ENCODE data around the gene TMEM200B.
"Not testable (repeated sequence)": the region's sequence is repeated elsewhere in the genome, so short reads cannot be mapped to it uniquely, and the experiment has no call there.

The TMEM200B gene

GRCh38 chr1:29136391-29136915 is 12.8 kb upstream of the TMEM200B start:
- in situ Hi-C loops (cut with MboI; ENCODE audit: low sequenced_read_pairs), result no loop called here

DNA sequence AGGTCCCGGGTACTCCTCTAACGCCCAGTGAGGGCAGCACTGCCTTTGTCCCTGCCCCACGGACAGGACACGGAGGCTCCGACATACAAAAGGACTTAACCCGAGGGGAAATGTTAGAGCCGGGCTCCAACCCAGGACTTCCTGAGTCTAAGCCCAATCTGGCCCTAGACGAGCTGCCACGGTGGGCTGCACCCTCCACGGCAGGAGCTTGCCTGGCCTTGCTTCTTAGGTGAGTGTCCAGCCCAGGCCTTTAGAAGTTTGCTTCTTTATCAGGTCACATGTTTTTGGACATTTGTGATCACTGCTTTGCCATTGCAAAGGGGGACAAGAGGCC is 11.0 kb upstream of the TMEM200B start:
- in situ Hi-C loops (cut with MboI; ENCODE audit: low sequenced_read_pairs), result no loop called here

DNA sequence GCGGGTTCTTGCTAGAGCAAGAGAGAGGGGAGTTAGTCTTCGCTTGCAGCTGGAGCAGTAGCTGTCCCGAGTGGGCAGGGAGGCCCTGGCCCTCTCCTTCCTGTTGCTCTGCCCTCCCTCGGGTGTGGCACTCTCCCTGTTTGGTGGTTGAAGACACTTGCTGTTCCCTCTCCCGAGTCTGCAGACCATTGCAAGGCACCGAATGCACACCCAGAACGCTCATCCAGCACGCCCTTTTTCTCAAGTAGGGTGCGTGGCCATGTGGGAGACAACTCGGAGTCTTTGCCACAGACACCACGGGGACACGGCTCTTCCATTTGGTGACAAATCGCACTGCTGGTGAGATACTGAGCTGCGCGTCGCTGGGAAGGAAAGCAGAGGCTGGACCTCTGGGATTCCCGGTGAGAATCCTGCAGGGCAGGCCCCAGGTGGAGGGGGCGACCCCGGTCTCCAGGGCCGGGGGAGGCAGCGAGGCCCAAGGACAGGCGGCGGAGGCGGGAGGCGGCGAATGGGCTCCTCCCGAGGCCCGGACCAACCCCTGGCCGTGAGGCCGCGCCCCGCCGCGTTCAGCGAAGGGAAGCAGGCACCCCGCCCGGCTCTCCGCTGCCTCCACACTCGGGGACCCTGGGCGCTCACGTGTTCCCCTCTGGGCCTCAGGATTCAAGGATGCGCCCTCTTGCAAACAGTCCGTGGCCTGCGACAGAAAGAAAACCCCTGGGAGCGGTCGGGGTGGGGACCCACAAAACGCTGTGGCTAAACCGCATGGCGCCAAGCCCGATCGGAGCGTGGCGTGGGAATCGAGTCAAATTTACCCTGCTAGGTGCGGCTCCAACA is 10.4 kb upstream of the TMEM200B start:
- in situ Hi-C loops (cut with MboI; ENCODE audit: low sequenced_read_pairs), result no loop called here

GRCh38 chr1:29131056-29131455 is 7.4 kb upstream of the TMEM200B start:
- in situ Hi-C loops (cut with MboI; ENCODE audit: low sequenced_read_pairs), result not testable (repeated sequence)

DNA sequence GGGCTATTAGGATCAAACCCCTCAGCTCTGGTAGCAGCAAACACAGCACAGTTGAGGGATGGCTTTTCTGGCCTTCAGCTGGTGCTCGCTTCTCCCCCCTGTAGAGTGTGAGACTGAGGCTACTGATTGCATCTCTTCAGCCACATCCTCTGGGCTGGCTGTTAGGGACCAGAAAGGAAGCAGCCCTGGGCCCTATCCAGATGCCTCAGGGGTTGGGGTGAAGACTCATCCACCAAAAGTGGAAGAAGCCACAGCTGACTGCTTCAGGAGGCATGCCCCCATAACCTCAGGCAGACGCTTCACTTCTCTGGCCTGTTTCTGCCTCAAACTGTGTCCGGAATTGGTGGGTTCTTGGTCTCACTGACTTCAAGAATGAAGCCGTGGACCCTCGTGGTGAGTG is 6.2 kb upstream of the TMEM200B start:
- in situ Hi-C loops (cut with MboI; ENCODE audit: low sequenced_read_pairs), result no loop called here

GRCh38 chr1:29128739-29129138 is 5.0 kb upstream of the TMEM200B start:
- in situ Hi-C loops (cut with MboI; ENCODE audit: low sequenced_read_pairs), result no loop called here

DNA sequence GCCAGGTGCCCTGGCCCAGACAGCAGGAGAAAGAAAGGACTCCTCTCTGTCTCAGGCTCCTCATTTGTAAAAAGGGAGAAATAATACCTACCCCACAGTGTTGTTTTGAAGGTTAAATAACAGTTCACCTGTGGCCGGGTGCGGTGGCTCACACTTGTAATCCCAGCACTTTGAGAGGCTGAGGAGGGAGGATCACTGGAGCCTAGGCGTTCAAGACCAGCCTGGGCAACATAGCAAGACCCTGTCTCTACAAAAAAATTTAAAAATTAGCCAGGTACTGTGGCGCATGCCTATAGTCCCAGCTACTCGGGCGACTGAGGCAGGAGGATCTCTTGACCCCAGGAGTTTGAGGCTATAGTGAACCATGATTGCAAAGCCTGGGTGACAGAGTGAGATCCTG is 2.5 kb upstream of the TMEM200B start:
- in situ Hi-C loops (cut with MboI; ENCODE audit: low sequenced_read_pairs), result no loop called here

- in situ Hi-C loops (cut with MboI; ENCODE audit: low sequenced_read_pairs), result no loop called here
These were observed 2.1 kb upstream of the TMEM200B start for GRCh38 chr1:29125788-29126187.

GRCh38 chr1:29125237-29125641 is 1.5 kb upstream of the TMEM200B start:
- in situ Hi-C loops (cut with MboI; ENCODE audit: low sequenced_read_pairs), result no loop called here

DNA sequence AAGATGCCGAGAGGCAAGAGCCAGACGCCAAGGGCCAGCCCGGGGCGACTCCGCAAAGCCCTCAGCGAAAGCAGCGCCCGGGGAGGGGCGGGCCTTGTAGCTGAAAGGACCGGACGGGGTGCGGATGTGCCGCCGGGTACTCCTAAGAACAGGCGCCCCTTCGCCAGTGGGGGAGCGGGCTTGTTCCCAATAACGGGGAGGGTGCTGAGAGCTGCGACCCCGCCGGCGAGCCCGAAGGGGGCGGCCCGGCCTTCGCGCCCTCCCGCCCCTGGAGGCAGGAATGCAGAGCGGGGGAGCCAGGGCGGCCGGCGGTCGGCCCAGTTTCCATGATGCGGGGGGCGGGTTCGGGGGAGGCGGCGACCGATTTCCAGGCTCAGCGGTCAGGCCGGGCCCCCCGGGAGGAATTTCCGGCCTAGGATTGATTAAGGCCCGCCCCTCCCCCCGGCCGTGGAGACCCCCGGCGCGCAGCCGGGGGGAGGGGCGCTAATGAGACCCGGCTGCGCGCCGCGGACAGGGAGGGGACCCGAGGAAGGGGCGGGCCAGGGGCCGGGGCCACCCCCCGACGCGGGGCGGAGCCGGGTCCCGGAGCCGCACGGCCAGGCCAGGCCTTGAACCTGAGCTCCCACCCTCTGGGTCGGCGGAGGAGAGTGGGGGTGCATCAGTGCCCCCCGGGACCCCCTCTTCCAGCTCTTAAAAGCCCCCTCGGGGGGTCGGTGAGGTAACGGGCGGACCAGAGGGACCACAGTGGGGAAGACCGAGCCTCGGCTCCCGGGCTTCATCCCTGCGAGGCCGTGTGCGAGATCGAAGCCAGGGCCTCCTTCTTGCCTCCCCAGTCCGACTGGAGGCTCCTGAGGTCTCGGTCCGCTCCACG is 898 bp upstream of the TMEM200B start:
- in situ Hi-C loops (cut with MboI; ENCODE audit: low sequenced_read_pairs), result no loop called here

DNA sequence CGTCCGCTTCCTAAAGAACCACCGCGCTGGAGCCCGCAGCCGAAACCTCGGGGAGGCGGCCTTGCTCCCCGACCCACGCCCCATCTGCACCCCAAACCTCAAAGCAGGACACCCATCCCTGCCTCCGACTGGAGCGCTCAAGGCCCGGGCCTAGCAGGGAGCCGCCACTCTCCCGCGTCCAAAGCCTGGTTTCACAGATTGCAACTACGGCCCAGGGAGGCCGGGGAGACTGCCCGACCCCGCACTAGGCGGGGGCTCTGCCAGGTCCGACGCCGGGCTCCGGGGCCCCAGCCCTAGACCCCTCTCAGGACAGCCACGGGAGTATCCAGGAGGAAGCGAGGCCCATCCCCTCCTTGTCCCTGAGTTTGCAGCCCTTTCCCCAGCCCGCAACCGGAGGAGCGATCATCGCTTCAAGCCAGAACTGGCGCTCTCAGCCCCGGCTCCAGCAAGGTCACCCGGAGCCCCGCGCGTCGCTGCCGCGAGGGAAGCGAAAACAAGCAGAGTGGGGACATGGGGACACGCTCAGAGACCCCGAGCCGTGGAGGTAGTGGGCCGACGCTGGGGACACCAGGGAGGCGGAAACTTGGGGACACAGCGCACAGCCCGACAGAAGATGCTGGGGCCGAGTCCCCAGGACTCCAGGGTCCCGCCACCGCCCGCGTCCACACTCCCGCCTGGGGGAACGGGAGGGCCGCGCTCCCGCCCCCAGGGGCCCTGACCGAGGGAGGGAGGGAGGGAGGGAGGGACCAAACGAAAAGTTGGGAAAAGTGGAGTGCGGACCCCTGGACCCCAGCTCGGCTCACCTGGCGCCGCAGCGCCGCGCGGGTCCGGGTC is 433 bp downstream of the TMEM200B start:
- in situ Hi-C loops (cut with MboI; ENCODE audit: low sequenced_read_pairs), result no loop called here

- in situ Hi-C loops (cut with MboI; ENCODE audit: low sequenced_read_pairs), result no loop called here
These were observed 1.0 kb downstream of the TMEM200B start for GRCh38 chr1:29122682-29123052.

DNA sequence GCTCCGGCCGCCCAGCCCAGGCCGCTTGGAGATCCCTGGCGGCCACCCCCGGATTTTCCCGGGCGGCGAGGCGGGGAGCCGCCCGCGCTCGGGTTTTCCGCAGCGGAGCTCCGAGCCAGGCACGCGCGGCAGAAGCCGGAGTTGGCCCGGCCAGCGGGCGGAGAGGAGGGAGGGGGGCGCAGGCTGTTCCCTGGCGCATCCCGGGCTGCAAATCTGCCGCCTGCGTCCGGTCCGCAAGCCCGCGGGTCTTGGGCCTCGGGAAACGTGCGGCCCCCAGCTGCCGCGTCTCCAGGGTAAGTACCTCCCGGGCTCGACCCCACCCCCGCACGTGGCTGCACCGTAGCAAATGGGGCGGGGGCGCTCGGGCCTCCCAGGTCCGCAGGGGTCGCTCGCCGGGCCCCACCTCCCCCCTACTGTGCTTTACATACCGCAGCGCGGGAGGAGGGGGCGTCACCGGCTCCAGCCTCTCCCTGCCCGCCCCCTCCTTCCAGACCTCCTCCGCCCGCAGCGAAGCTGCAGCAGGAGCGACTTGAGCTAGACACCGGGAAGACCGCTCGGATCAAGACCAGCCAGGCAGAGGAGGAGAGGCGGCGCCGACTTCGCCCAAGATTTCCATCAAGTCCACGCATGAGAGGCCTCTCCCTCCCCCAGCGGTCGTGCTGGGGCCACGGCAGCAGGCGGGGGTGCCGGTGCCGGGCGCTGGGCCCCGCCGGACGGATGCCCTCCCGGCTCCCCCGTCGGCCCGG is 1.6 kb downstream of the TMEM200B start:
- in situ Hi-C loops (cut with MboI; ENCODE audit: low sequenced_read_pairs), result no loop called here

DNA sequence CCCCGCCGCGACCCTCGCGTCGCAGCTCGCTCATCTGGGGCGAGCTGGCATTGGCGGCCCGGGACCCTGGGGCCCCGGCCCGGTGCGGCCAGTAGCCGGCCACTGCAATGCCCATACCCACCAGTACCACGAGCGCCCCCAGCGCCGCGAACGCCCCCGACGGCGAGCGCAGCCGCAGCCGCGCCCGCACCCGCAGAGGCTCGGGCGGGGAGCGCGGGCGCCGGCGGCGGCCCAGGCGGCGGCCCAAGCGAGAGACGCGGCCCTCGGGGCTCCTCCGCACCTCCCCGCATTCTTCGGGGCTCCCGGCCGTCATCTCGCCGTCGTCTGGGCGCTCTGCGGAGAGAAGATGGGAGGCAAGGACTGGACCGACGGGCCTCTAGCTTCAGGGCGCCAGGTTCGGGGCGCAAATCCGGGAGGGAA is 2.2 kb downstream of the TMEM200B start:
- in situ Hi-C loops (cut with MboI; ENCODE audit: low sequenced_read_pairs), result no loop called here

DNA sequence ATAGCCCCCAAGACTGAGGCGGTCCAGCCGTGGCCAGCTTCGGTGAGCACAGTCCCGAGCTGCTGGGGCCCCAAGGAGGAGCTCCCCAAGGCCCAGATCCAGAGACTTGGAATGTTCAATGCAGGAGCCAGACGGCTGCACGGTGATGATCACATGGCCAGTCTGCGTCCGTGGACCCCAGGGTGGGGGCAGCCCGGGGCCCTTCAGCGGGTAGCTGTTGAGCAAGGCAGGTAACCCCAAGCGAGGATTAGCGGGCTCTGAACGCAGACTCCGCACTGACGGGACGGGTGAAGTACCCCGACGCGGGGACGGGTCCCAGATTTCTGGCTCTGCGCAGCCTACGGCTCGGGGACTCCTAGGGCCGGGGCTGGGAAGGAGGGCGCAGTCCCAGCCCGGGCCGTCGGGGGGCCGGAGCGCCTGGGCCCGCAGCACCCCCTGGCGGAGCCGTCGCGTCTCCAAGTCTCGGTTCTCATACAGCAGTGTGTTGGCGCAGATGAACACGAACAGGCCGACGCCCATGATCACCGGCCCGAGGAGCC is 2.7 kb downstream of the TMEM200B start:
- in situ Hi-C loops (cut with MboI; ENCODE audit: low sequenced_read_pairs), result no loop called here

GRCh38 chr1:29120367-29120766 is 3.3 kb downstream of the TMEM200B start:
- in situ Hi-C loops (cut with MboI; ENCODE audit: low sequenced_read_pairs), result no loop called here

- in situ Hi-C loops (cut with MboI; ENCODE audit: low sequenced_read_pairs), result no loop called here
These were observed 4.4 kb downstream of the TMEM200B start for GRCh38 chr1:29119121-29119929.

DNA sequence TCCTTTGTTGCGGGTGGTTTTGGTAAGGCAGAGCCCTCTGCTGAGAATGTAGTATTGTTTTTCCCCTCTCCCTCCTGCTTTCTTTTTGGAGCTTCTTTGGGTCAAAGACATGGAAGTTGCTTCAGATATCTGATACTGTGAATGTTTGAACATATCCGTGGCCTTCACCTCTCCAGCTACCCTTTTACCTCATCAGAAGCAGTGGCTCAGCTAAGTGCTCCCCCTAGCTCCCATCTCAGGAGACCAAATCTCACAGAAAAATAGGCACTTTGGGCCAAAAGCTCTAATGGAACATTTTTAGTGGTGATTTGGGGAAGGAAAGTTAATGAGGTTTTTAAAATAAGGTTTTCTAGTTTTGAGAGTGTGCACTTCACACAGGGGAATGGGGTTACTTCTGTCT is 6.3 kb downstream of the TMEM200B start:
- in situ Hi-C loops (cut with MboI; ENCODE audit: low sequenced_read_pairs), result no loop called here

DNA sequence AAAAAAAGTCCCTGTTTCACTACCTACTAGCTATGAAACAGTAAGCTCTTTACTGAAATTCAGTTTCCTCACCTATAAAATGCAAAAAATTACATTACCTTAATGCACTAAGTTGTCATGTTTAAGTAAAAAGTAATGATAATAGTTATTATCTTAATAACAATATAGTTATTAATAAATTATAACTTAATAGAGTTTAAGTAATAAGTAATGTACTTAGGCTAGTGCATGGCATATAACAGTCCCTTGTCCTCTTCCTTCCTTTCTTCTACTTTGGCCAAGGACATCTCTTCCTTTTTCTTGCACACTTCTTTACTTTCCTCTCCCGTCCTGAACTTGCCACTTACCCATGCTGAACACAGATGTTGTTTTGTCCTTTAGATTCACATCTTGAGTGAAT is 9.0 kb downstream of the TMEM200B start:
- in situ Hi-C loops (cut with MboI; ENCODE audit: low sequenced_read_pairs), result no loop called here
